K562 (cell line): ENCODE measurements around the gene CYP46A1. TPM values are rescaled to one million over a fixed set of nuclear protein-coding genes. Genes with fewer than 3 reads are reported as not detected.

Experiments used
- ATAC-seq: fragments of 200-7000 bp; cut with Tn5 transposase; 3 replicates; pipeline ENCODE4 v1.9.1; 2020; ENCODE audit warnings: moderate library complexity
- BruUV-seq: library from RNA; stranded (reverse); fragments of 400-500 nt; replicated peaks from 2 replicates; lab custom pipeline; 2021; lab: Mats Ljungman, UMichigan
- CTCF ChIA-PET: fragments of 300-600 bp; formaldehyde crosslinking; extraction: SDS; loops from one replicate; lab custom pipeline; 2021; ENCODE audit warnings: low intra/inter-chr PET ratio; lab: Yijun Ruan, JAX
- POLR2A ChIA-PET: fragments of 300-600, 350-650 bp; sonication (Branson Sonifier 250); formaldehyde crosslinking; extraction: SDS; loops from one replicate; lab custom pipeline; 2021; ENCODE audit warnings: antibody characterized with exemption, inconsistent platforms; lab: Yijun Ruan, JAX
- DNase-seq, 4 experiments: peaks; one replicate each; pipeline versions ENCODE4 v3.0.0 to v3.0.0-alpha.2; 2011 to 2018; ENCODE audit warnings: low spot score in 3 of 4, mixed read lengths in 3 of 4; ENCODE audit errors: extremely low read depth in 1 of 4
- FAIRE-seq: peaks from 2 replicates; lab custom pipeline; 2011; peaks lifted over from hg19 to GRCh38; lab: Jason Lieb, UNC
- H2AFZ ChIP-seq: 2 replicates; pipeline ENCODE4 v1.6.0; 2011; ENCODE audit warnings: low read depth, low read length, control low read depth, inconsistent platforms
- H3K27ac ChIP-seq: fragments of 200-600 bp; 3 replicates; pipeline ENCODE4 v1.8.0; 2011; ENCODE audit warnings: low read depth, mild to moderate bottlenecking, control low read depth, inconsistent platforms, low read length, moderate library complexity, mixed read lengths; ENCODE audit errors: extremely low read depth
- H3K27me3 ChIP-seq, 2 experiments: fragments of 300-600 bp in 1 of 2; 2 replicates in 1 of 2; 3 replicates in 1 of 2; pipeline versions ENCODE4 v1.6.0 to v1.8.0; 2011; ENCODE audit warnings: inconsistent platforms in 2 of 2, low read length in 2 of 2, mild to moderate bottlenecking in 1 of 2, mixed read lengths in 1 of 2, moderate library complexity in 1 of 2; ENCODE audit not compliant: control insufficient read depth in 2 of 2, insufficient read depth in 2 of 2
- H3K36me3 ChIP-seq: fragments of 300-600 bp; 3 replicates; pipeline ENCODE4 v1.8.0; 2011; ENCODE audit warnings: mild to moderate bottlenecking, low read length, inconsistent platforms; ENCODE audit not compliant: control insufficient read depth, insufficient read depth
- H3K4me1 ChIP-seq, 2 experiments: fragments of 200-600 bp in 1 of 2; replicated peaks in 1 of 2; 2 replicates in 1 of 2; 3 replicates in 1 of 2; pipeline versions ENCODE4 v1.5.1 to v1.8.0; 2011; ENCODE audit warnings: inconsistent platforms in 2 of 2, low read length in 2 of 2, mild to moderate bottlenecking in 1 of 2, mixed read lengths in 1 of 2, moderate library complexity in 1 of 2; ENCODE audit not compliant: control insufficient read depth in 2 of 2, insufficient read depth in 2 of 2
- H3K4me2 ChIP-seq: 2 replicates; pipeline ENCODE4 v1.6.1; 2011; ENCODE audit warnings: low read length, control low read depth, inconsistent platforms, mixed read lengths; ENCODE audit not compliant: insufficient read depth
- H3K4me3 ChIP-seq: fragments of 200-600 bp; sonication (generic), shearing (Covaris generic); 2 replicates; pipeline ENCODE4 v1.5.1; 2016; ENCODE audit warnings: control low read depth, inconsistent platforms
- H3K79me2 ChIP-seq: fragments of 200-600 bp; 3 replicates; pipeline ENCODE4 v1.8.0; 2011; ENCODE audit warnings: low read length, inconsistent platforms; ENCODE audit not compliant: control insufficient read depth, insufficient read depth
- H3K9ac ChIP-seq, 2 experiments: 2 replicates each; pipeline versions ENCODE4 v1.6.0 to v1.6.1; 2011; ENCODE audit warnings: low read depth in 2 of 2, low read length in 2 of 2, control low read depth in 1 of 2, inconsistent platforms in 1 of 2, mild to moderate bottlenecking in 1 of 2, mixed read lengths in 1 of 2; ENCODE audit not compliant: insufficient read depth in 1 of 2
- H3K9me1 ChIP-seq: one replicate; pipeline ENCODE4 v1.6.0; 2011; ENCODE audit warnings: inconsistent platforms, mild to moderate bottlenecking, low read length, moderate library complexity; ENCODE audit not compliant: control insufficient read depth, insufficient read depth
- H3K9me3 ChIP-seq: replicated peaks from 2 replicates; pipeline ENCODE4 v1.5.1; 2011; ENCODE audit warnings: low read depth, low read length, inconsistent platforms; ENCODE audit not compliant: control insufficient read depth, insufficient read depth
- H4K20me1 ChIP-seq: replicated peaks from 2 replicates; pipeline ENCODE4 v1.6.1; 2011; ENCODE audit warnings: low read length, inconsistent platforms, mixed read lengths; ENCODE audit not compliant: control insufficient read depth, insufficient read depth
- AFF1 ChIP-seq, 2 experiments: fragments of 450-650 bp; IDR thresholded peaks; 2 replicates each; pipeline ENCODE4 v1.6.1; 2018; ENCODE audit warnings: mild to moderate bottlenecking in 2 of 2, low read depth in 1 of 2; ENCODE audit not compliant: partially characterized antibody in 2 of 2
- ARID1B ChIP-seq: fragments of 450-650 bp; IDR thresholded peaks from 2 replicates; pipeline ENCODE4 v1.6.1; 2016; ENCODE audit warnings: antibody characterized with exemption, mild to moderate bottlenecking, inconsistent platforms
- ATF2 ChIP-seq: sonication (generic); formaldehyde crosslinking; IDR thresholded peaks from 2 replicates; pipeline ENCODE4 v1.8.1; 2022; ENCODE audit warnings: missing genetic modification reagents
- ELK1 ChIP-seq: sonication (generic); formaldehyde crosslinking; IDR thresholded peaks from 2 replicates; pipeline ENCODE4 v1.8.1; 2022; ENCODE audit warnings: missing genetic modification reagents
- HBP1 ChIP-seq: fragments of 450-650 bp; formaldehyde crosslinking; IDR thresholded peaks from 2 replicates; pipeline ENCODE4 v1.4.0; 2022; ENCODE audit warnings: missing genetic modification characterization
- MIER1 ChIP-seq: fragments of 450-650 bp; IDR thresholded peaks from 2 replicates; pipeline ENCODE4 v1.6.1; 2016; ENCODE audit warnings: antibody characterized with exemption, mild to moderate bottlenecking, low read depth
- NCOA1 ChIP-seq: fragments of 450-650 bp; IDR thresholded peaks from 2 replicates; pipeline ENCODE4 v1.6.1; 2016; ENCODE audit warnings: low read depth
- OTX1 ChIP-seq: fragments of 450-650 bp; formaldehyde crosslinking; IDR thresholded peaks from 2 replicates; pipeline ENCODE4 v1.4.0; 2022; ENCODE audit warnings: mild to moderate bottlenecking
- RBM15 ChIP-seq: fragments of 200-400 bp; formaldehyde crosslinking; IDR thresholded peaks from 2 replicates; pipeline ENCODE4 v1.6.1; 2018; ENCODE audit warnings: mild to moderate bottlenecking, low read length, moderate library complexity; ENCODE audit not compliant: insufficient read depth
- SMAD2 ChIP-seq: fragments of 150-350 bp; IDR thresholded peaks from 2 replicates; pipeline ENCODE4 v1.6.1; 2014; ENCODE audit warnings: low read depth, mild to moderate bottlenecking, low read length
- SMARCC2 ChIP-seq: fragments of 450-650 bp; IDR thresholded peaks from 2 replicates; pipeline ENCODE4 v1.6.1; 2017; ENCODE audit warnings: antibody characterized with exemption, moderate library complexity, mild to moderate bottlenecking, low read depth
- SMC3 ChIP-seq: conservative IDR thresholded peaks from 2 replicates; pipeline ENCODE4 v1.6.1; 2011; ENCODE audit warnings: low read depth, low read length, improper control_type of control experiment; ENCODE audit not compliant: insufficient read depth
- TAF9B ChIP-seq: fragments of 450-650 bp; IDR thresholded peaks from 2 replicates; pipeline ENCODE4 v1.6.1; 2018; ENCODE audit warnings: mild to moderate bottlenecking; ENCODE audit not compliant: partially characterized antibody
- USF1 ChIP-seq: sonication (generic); formaldehyde crosslinking; IDR thresholded peaks from 2 replicates; pipeline ENCODE4 v1.9.0; 2022; ENCODE audit warnings: mild to moderate bottlenecking, missing genetic modification reagents
- WGBS: fragments of 100-300 bp; shearing (Covaris generic); methylation state at CpG from one replicate; pipeline ENCODE4 v1.1.6; 2016; ENCODE audit warnings: low coverage, mixed read lengths; ENCODE audit not compliant: insufficient coverage; ENCODE audit errors: missing lambda C conversion rate; 5-methylcytosine and 5-hydroxymethylcytosine counted together
- in situ Hi-C: fragments of 300-500 bp; cut with MboI; formaldehyde crosslinking; loops from 4 replicates; pipeline ENCODE4 v1.15.0; 2018; ENCODE audit warnings: inconsistent platforms, mixed read lengths
- intact Hi-C: fragments of 100-400 bp; cut with micrococcal nuclease; formaldehyde crosslinking; loops from 2 replicates; pipeline ENCODE4 v1.14.2; 2022
- polyA plus RNA-seq, 8 experiments: library from polyadenylated mRNA; depleted of rRNA in 4 of 8; stranded (reverse) in 5 of 8; unstranded in 3 of 8; fragments of >200 nt; fragmentation: Nextera tagmentation in 2 of 8; fragmentation: Illumina TruSeq in 1 of 8; extraction: Ambion mirVana in 2 of 8; extraction: Trizol in 1 of 8; gene quantifications; 2 replicates each; pipeline versions ENCODE4 v1.2.1 to v1.2.3, GENCODE V29; 2011 to 2014; ENCODE audit warnings: inconsistent platforms in 1 of 8, missing spikeins in 1 of 8
- total RNA-seq, 7 experiments: library from RNA; depleted of rRNA in 6 of 7; stranded (reverse); fragments of >200 nt in 6 of 7; fragmentation: Illumina TruSeq in 2 of 7; extraction: Trizol in 2 of 7; gene quantifications; 2 replicates each; pipeline versions ENCODE4 v1.2.1 to v1.2.3, GENCODE V29; 2011 to 2021; ENCODE audit warnings: low replicate concordance in 1 of 7

CYP46A1 gene
- total and polyA plus RNA-seq, 9 of the 15 experiments (the other 6 are each of a cell fraction or from before 2014, with no cell fraction given), result not detected

GRCh38 chr14:99647411-99647810 lies 36.7 kb upstream of the CYP46A1 start:
- no TSS peak for BruUV-seq
- intact Hi-C loops, result no loop called here
- 11% methylated on average over 5 of the region's 7 CpGs for WGBS
- TF ChIP-seq ATF2 (CRISPR knock-in tag), result no peak
- TF ChIP-seq SMARCC2, result no peak
- TF ChIP-seq MIER1, result no peak
- TF ChIP-seq SMAD2, result no peak
- no peak for TF ChIP-seq ARID1B
- TF ChIP-seq ELK1, result no peak
- no peak for TF ChIP-seq HBP1 (CRISPR knock-in tag)
- TF ChIP-seq AFF1 (IDR thresholded peaks at IDR 0.05; ENCODE audit: low read depth in 1 of 2, partially characterized antibody in 2 of 2), result no peak
- no peak for TF ChIP-seq OTX1 (CRISPR knock-in tag)
- TF ChIP-seq NCOA1, result no peak
- TF ChIP-seq SMC3, result no peak
- no peak for TF ChIP-seq TAF9B
- no peak for TF ChIP-seq RBM15
- no peak for TF ChIP-seq USF1 (CRISPR knock-in tag)

More at GRCh38 chr14:99647411-99647810, 36.7 kb upstream of the CYP46A1 start:
- DNase-seq, result no peak
- in situ Hi-C loops, result no loop called here
- Histone ChIP-seq H3K36me3 (no peaks in the 10 kb centered on the region), H4K20me1 (peaks cover 11% of the 10 kb centered on the region; the same call in 1 of the 2 replicates), H3K27me3 (peaks cover 3 to 72% of the 10 kb centered on the region in 2 experiments; a peak in 4 of 5 replicates), H3K4me2 (no peak overlapping the region), H2AFZ (no peak overlapping the region), H3K9ac (no peak overlapping the region), H3K4me1 (peaks cover 0 to 12% of the 10 kb centered on the region in 2 experiments; a peak in 3 of 5 replicates), H3K79me2 (no peaks in the 10 kb centered on the region), H3K27ac (no peak overlapping the region), H3K9me3 (no peaks in the 10 kb centered on the region), H3K9me1 (no peaks in the 10 kb centered on the region), H3K4me3 (no peak overlapping the region)
- ChIA-PET POLR2A (interaction anchor here (1.2 kb wide), 1 partner anchor 11 kb away, joined by 3 read pairs; no protein-coding TSS in a partner anchor), CTCF (interaction anchor here (0.6 kb wide), 1 partner anchor 147 kb away, joined by 3 read pairs; no protein-coding TSS in a partner anchor)
- FAIRE-seq, result no peak
- no peak; the same call in 2 of the 3 replicates for ATAC-seq
